Bronchial epithelial cell (primary cell): ENCODE data around the gene CDH7. TPM values are rescaled to one million over a fixed set of nuclear protein-coding genes. Genes with fewer than 3 reads are reported as not detected.

Experiments used
- DNase-seq: peaks from one replicate; pipeline ENCODE4 v3.0.0-alpha.2; 2010; ENCODE audit warnings: low read depth
- FAIRE-seq: peaks from 2 replicates; lab custom pipeline; 2011; peaks lifted over from hg19 to GRCh38; lab: Jason Lieb, UNC
- H3K27me3 ChIP-seq: 2 replicates; pipeline ENCODE4 v1.5.1; 2011; ENCODE audit warnings: low read length; ENCODE audit not compliant: control insufficient read depth, insufficient read depth
- H3K36me3 ChIP-seq: 2 replicates; pipeline ENCODE4 v1.5.1; 2011; ENCODE audit warnings: low read length; ENCODE audit not compliant: control insufficient read depth, insufficient read depth
- H3K4me3 ChIP-seq: 2 replicates; pipeline ENCODE4 v1.5.1; 2011; ENCODE audit warnings: mild to moderate bottlenecking, low read depth, low read length, control low read depth
- total RNA-seq: library from RNA; depleted of rRNA; stranded (reverse); fragments of >200 nt; gene quantifications from 2 replicates; pipeline ENCODE4 v1.2.1, GENCODE V29; 2014
- TF ChIP-seq, protein P1 (sequence below): IDR thresholded peaks from 2 replicates; pipeline ENCODE4 v1.5.1; 2011; ENCODE audit warnings: mild to moderate bottlenecking, moderate library complexity, low read length, control low read depth, inconsistent platforms; ENCODE audit not compliant: insufficient read depth, severe bottlenecking

The CDH7 gene
- total RNA-seq, 1 donor from 2014 or later: not detected

DNA sequence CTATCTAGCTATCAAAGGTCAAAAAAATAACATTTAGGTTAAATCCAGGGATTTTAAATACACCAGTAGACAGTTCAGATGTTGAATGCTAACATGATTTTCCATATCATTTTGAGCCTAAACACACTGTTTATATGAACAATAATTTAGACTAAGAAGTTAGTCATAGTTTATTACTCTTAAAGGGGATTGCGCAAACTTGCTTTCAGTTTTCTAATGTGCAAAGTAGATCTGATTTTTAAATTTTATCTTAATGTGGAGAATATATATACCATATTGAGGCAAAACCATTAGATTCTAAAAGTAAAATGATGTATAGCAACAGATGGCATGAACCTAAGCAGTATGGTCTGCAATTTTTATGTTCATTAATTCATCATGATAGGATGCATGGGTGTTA, 76.6 kb downstream of the CDH7 start:
- Histone ChIP-seq H3K4me3 (no peak overlapping the region), H3K27me3 (no peaks in the 10 kb centered on the region), H3K36me3 (no peaks in the 10 kb centered on the region)
- FAIRE-seq (no peak), DNase-seq (peak; percentile 7)
- TF ChIP-seq, protein P1, sequence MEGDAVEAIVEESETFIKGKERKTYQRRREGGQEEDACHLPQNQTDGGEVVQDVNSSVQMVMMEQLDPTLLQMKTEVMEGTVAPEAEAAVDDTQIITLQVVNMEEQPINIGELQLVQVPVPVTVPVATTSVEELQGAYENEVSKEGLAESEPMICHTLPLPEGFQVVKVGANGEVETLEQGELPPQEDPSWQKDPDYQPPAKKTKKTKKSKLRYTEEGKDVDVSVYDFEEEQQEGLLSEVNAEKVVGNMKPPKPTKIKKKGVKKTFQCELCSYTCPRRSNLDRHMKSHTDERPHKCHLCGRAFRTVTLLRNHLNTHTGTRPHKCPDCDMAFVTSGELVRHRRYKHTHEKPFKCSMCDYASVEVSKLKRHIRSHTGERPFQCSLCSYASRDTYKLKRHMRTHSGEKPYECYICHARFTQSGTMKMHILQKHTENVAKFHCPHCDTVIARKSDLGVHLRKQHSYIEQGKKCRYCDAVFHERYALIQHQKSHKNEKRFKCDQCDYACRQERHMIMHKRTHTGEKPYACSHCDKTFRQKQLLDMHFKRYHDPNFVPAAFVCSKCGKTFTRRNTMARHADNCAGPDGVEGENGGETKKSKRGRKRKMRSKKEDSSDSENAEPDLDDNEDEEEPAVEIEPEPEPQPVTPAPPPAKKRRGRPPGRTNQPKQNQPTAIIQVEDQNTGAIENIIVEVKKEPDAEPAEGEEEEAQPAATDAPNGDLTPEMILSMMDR: no peak

DNA sequence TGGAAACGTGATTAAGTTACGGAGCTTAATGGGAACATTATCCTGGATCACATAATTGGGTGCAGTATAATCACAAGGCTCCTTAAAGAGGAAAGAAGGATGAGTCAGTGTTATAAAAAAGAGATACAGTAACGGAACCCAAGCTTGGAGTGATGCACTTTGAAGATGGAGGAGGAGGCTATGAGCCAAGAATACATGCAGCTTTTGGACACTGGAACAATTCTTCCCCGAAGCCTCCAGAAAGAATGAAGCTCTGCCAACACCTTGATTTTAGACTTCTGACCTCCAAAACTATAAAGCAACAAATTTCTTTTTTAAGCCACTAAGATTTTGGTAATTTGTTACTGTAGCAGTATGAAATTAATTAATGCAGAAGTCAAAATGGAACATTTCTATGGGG, 85.1 kb downstream of the CDH7 start:
- no peak for FAIRE-seq

DNA sequence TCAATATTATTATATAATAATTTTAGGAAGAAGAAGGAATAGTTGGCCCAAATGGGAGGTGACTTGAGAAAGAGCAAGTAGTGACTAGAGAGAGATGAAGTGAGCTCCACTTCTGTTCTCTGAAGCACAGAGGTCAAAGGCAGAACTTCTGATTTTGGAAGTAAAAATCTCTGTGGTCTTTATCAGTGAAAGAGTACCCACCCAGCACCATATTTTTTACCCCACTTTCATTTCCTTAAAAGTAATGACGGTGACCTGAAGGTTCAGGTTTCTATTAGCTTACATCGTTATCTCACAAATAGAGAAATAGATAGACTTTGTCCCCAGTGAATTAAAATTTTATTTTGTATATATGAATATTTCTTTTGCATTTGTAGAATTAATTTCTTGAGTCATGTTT, 95.3 kb downstream of the CDH7 start:
- Histone ChIP-seq H3K27me3 (no peaks in the 10 kb centered on the region), H3K4me3 (no peak overlapping the region), H3K36me3 (no peaks in the 10 kb centered on the region)
- no peak for FAIRE-seq
- no peak for DNase-seq
- TF ChIP-seq, protein P1: no peak

More for the DNA sequence above, 85.1 kb downstream of the CDH7 start:
- TF ChIP-seq, protein P1: no peak
- Histone ChIP-seq H3K27me3 (no peaks in the 10 kb centered on the region), H3K4me3 (no peak overlapping the region), H3K36me3 (no peaks in the 10 kb centered on the region)
- DNase-seq: no peak

DNA sequence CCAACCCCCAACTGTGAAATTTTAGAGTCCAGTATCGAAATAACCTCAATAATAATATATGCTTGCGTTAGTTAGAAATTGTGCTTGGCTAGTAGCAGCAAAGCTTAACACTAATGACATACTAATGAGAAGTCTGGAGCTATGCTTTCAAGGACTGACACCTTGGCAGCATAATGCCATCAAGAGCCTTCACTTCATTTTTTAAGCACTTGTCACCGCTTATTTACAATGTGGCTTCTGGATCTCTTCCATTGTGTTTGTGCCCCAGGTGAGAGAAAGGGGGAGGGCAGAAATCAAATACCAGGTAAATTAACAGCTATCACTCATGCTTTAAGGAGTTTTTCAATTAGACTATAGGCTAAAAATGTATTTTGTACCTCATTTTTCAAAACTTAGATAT, 101.5 kb downstream of the CDH7 start:
- no peak for FAIRE-seq

DNA sequence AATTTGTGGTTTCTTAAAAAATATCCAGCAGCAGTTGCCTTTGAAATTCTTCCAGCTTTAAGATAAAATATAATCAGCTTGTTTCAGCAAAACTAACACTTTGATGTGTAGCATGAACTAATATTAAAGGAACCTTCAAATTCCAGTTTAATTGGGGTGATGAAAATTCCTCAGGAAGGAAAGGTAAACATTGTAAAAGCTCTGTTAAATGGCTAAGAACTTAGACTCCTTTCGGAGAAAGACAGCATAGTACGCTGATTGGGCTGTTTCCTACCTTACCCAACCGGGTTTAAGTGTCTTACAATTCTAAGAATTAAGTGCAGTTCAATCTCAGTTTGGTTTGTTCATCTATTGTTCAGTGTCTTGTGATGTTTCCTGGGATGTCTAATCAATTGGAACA, 108.3 kb downstream of the CDH7 start:
- FAIRE-seq (no peak), DNase-seq (no peak)
- TF ChIP-seq, protein P1: no peak
- no peak overlapping the region for H3K4me3 ChIP-seq
- H3K36me3 ChIP-seq: no peaks in the 10 kb centered on the region
- no peaks in the 10 kb centered on the region for H3K27me3 ChIP-seq

More for the DNA sequence above, 101.5 kb downstream of the CDH7 start:
- Histone ChIP-seq H3K4me3 (no peak overlapping the region), H3K27me3 (no peaks in the 10 kb centered on the region), H3K36me3 (no peaks in the 10 kb centered on the region)
- TF ChIP-seq, protein P1: no peak
- DNase-seq: no peak

DNA sequence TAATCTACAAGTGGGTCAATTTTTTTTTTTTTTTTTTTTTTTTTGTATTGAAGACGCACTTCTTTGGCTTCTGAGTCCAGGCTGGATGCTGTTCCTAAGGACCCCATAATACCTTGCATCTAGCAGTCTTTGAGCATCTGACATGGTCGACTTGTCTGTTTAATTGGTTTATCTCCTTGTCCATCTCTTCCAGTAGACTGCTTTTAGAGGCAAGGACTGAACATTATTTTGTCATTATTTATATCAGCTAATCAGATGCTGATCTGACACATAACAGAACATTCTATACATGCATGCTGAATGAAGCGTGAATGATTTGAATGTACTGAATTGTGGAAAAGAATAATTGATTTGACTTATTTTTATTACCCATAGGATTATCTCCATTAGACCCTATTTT, 118.7 kb downstream of the CDH7 start:
- Histone ChIP-seq H3K27me3 (no peaks in the 10 kb centered on the region), H3K4me3 (no peak overlapping the region), H3K36me3 (no peaks in the 10 kb centered on the region)
- TF ChIP-seq, protein P1: no peak
- FAIRE-seq: no peak
- DNase-seq: no peak
